ENCODE measurements around the gene CLRN3. TPM values are rescaled to one million over a fixed set of nuclear protein-coding genes. Genes with fewer than 3 reads are reported as not detected.

The CLRN3 gene
- total and polyA plus RNA-seq, 2 of the 8 experiments (the other 6 are each of a cell fraction or from before 2014, with no cell fraction given): not detected

GRCh38 chr10:127905848-127906261 lies 13.1 kb upstream of the CLRN3 start:
- Histone ChIP-seq H3K18ac (ENCODE audit: extremely low read depth, low read length) (no peak overlapping the region), H2BK15ac (ENCODE audit: low read length) (no peak overlapping the region), H3K14ac (ENCODE audit: insufficient read length) (no peak overlapping the region), H3K4me3 (ENCODE audit: extremely low read depth in 1 of 4, insufficient read depth in 2 of 4, low read depth in 3 of 4, low read length in 4 of 4) (no peak overlapping the region), H3K4me1 (replicated peaks in 1 of 4; ENCODE audit: control insufficient read depth in 3 of 4, insufficient read depth in 4 of 4, low read length in 3 of 4) (peaks cover 0 to 3% (median 1%) of the 10 kb centered on the region in 4 experiments; a peak in 5 of 7 replicates), H2AFZ (ENCODE audit: low read length) (no peak overlapping the region), H2BK12ac (ENCODE audit: low read depth, low read length) (no peak overlapping the region), H3K79me1 (ENCODE audit: low read depth, low read length) (no peaks in the 10 kb centered on the region), H4K5ac (ENCODE audit: insufficient read length, low read depth, low read length) (no peak overlapping the region), H3K23ac (ENCODE audit: insufficient read length) (no peak overlapping the region), H3K36me3 (ENCODE audit: control insufficient read depth in 2 of 4, insufficient read depth in 4 of 4, low read length in 3 of 4) (no peaks in the 10 kb centered on the region), H2AK5ac (ENCODE audit: low read depth, low read length) (no peak overlapping the region), H2BK20ac (ENCODE audit: low read length) (no peak overlapping the region), H4K91ac (replicated peaks; ENCODE audit: insufficient read length, low read length) (no peak overlapping the region), H3K23me2 (ENCODE audit: low read depth, low read length) (peaks cover 3% of the 10 kb centered on the region; the same call in 1 of the 2 replicates), H3K56ac (replicated peaks; ENCODE audit: insufficient read length, low read depth, low read length) (no peak overlapping the region), H4K20me1 (replicated peaks in 1 of 2; ENCODE audit: control insufficient read depth in 1 of 2, insufficient read depth in 2 of 2, low read length in 2 of 2) (no peaks in the 10 kb centered on the region), H3K27ac (ENCODE audit: low read depth, low read length) (no peak overlapping the region), H2BK120ac (replicated peaks; ENCODE audit: low read depth, low read length) (no peak overlapping the region), H2BK5ac (ENCODE audit: low read depth, low read length) (no peak overlapping the region), H3K4me2 (ENCODE audit: insufficient read depth in 1 of 2, low read depth in 2 of 2, low read length in 2 of 2) (no peak overlapping the region), H3K79me2 (ENCODE audit: control insufficient read depth in 1 of 2, insufficient read depth in 2 of 2, low read length in 2 of 2) (no peaks in the 10 kb centered on the region), H3K4ac (replicated peaks; ENCODE audit: insufficient read length, low read depth, low read length) (no peak overlapping the region), H3K9ac (replicated peaks in 1 of 4; ENCODE audit: extremely low read depth in 1 of 4, low read depth in 3 of 4, low read length in 3 of 4) (no peak overlapping the region), H3K27me3 (replicated peaks in 1 of 4; ENCODE audit: control insufficient read depth in 3 of 4, extremely low read depth in 1 of 4, insufficient read depth in 3 of 4, low read length in 3 of 4) (peaks cover 3 to 23% (median 15%) of the 10 kb centered on the region in 4 experiments), H3K9me3 (ENCODE audit: insufficient read depth in 2 of 2, low read depth in 1 of 2, low read length in 1 of 2) (no peaks in the 10 kb centered on the region), H4K8ac (ENCODE audit: extremely low read depth, insufficient read depth, low read length) (no peak overlapping the region)
- FAIRE-seq (no peak), DNase-seq (ENCODE audit: low read depth in 1 of 2, low spot score in 2 of 2) (no peak)
- TF ChIP-seq MAFK (IDR thresholded peaks at IDR 0.05; ENCODE audit: low read depth, low read length): no peak
- TF ChIP-seq GABPA (IDR thresholded peaks at IDR 0.05; ENCODE audit: borderline replicate concordance, insufficient read depth, low read length): no peak
- no peak for TF ChIP-seq EP300 (IDR thresholded peaks at IDR 0.05; ENCODE audit: borderline replicate concordance in 1 of 2, low read depth in 2 of 2, low read length in 2 of 2)
- no peak for TF ChIP-seq SP2 (IDR thresholded peaks at IDR 0.05; ENCODE audit: low read length)
- TF ChIP-seq BACH1 (IDR thresholded peaks at IDR 0.05; ENCODE audit: low read length): no peak
- TF ChIP-seq KDM1A (IDR thresholded peaks at IDR 0.05; ENCODE audit: borderline replicate concordance, low read length): no peak
- no peak for TF ChIP-seq GTF2F1 (IDR thresholded peaks at IDR 0.05; ENCODE audit: borderline replicate concordance, low read depth, low read length)
- no peak for TF ChIP-seq CEBPB (IDR thresholded peaks at IDR 0.05; ENCODE audit: low read depth, low read length)
- no peak for TF ChIP-seq EGR1 (IDR thresholded peaks at IDR 0.05; ENCODE audit: borderline replicate concordance, low read depth, low read length)
- TF ChIP-seq RBBP5 (IDR thresholded peaks at IDR 0.05; ENCODE audit: borderline replicate concordance, low read depth, low read length): no peak
- no peak for TF ChIP-seq YY1 (IDR thresholded peaks at IDR 0.05; ENCODE audit: low read depth, low read length)
- no peak for TF ChIP-seq RXRA (IDR thresholded peaks at IDR 0.05; ENCODE audit: insufficient read depth, low read depth, low read length)
- CTCF ChIA-PET (ENCODE audit: partially characterized antibody): interaction anchor here (0.8 to 5.3 kb wide), 42 partner anchors 8 to 211 kb away, joined by 3 to 83 read pairs (median 5); partner anchors contain the start of gene CLRN3
- WGBS, 2 experiments (ENCODE audit: extremely low coverage in 1 of 2, insufficient coverage in 1 of 2, insufficient read length in 1 of 2, insufficient replicate concordance in 2 of 2, low coverage in 1 of 2, low lambda C conversion rate in 2 of 2, missing lambda C conversion rate in 1 of 2): 85% methylated on average over 10 of the region's 10 CpGs; no CpG with 5 or more reads in 1 of the 2 experiments
- POLR2A ChIA-PET (ENCODE audit: partially characterized antibody): interaction anchor here (1.4 kb wide), 1 partner anchor 104 kb away, joined by 3 read pairs; no protein-coding TSS in a partner anchor

All from H1 (cell line).